WTC11 (cell line): ENCODE data around the gene IFIT1. TPM values are rescaled to one million over a fixed set of nuclear protein-coding genes. Genes with fewer than 3 reads are reported as not detected.
"Not testable (repeated sequence)": the region's sequence is repeated elsewhere in the genome, so short reads cannot be mapped to it uniquely, and the experiment has no call there.

Experiments used
- ATAC-seq: fragments of 200-7000 bp; cut with Tn5 transposase; 2 replicates; pipeline ENCODE4 v1.10.0; 2021; ENCODE audit warnings: mild to moderate bottlenecking, moderate library complexity
- CTCF ChIA-PET: fragments of 300-600 bp; sonication (Branson Sonifier 250); formaldehyde crosslinking; loops from one replicate; lab custom pipeline; 2021; ENCODE audit warnings: antibody characterized with exemption; lab: Charles Lee
- POLR2A ChIA-PET: fragments of 350-600 bp; sonication (Branson Sonifier 250); formaldehyde crosslinking; loops from one replicate; lab custom pipeline; 2021; ENCODE audit warnings: antibody characterized with exemption; lab: Charles Lee
- DNase-seq: peaks from one replicate; pipeline ENCODE4 v3.0.0; 2021; ENCODE audit warnings: low spot score
- H3K27ac Mint-ChIP-seq: 2 replicates; pipeline ENCODE4 v1.8.0; 2021; ENCODE audit warnings: mixed read lengths
- H3K27me3 Mint-ChIP-seq: 2 replicates; pipeline ENCODE4 v1.8.0; 2021; ENCODE audit warnings: low read depth, mild to moderate bottlenecking, moderate library complexity, mixed read lengths
- H3K36me3 Mint-ChIP-seq: 2 replicates; pipeline ENCODE4 v1.8.0; 2021; ENCODE audit warnings: mixed read lengths
- H3K4me1 Mint-ChIP-seq: 2 replicates; pipeline ENCODE4 v1.8.0; 2022; ENCODE audit warnings: mixed read lengths
- H3K4me3 Mint-ChIP-seq: 2 replicates; pipeline ENCODE4 v1.8.0; 2021; ENCODE audit warnings: mild to moderate bottlenecking, moderate library complexity, mixed read lengths
- H3K9me3 Mint-ChIP-seq: 2 replicates; pipeline ENCODE4 v1.8.0; 2021; ENCODE audit warnings: mixed read lengths
- ETV6 ChIP-seq: sonication (generic); formaldehyde crosslinking; IDR thresholded peaks from 2 replicates; pipeline ENCODE4 v1.8.1; 2022; ENCODE audit warnings: mild to moderate bottlenecking, missing genetic modification reagents
- FOXP1 ChIP-seq: sonication (generic); formaldehyde crosslinking; IDR thresholded peaks from 2 replicates; pipeline ENCODE4 v1.8.0; 2022; ENCODE audit warnings: missing genetic modification reagents, mild to moderate bottlenecking, moderate library complexity, borderline replicate concordance
- GABPB1 ChIP-seq: sonication (generic); formaldehyde crosslinking; IDR thresholded peaks from 2 replicates; pipeline ENCODE4 v1.8.1; 2023; ENCODE audit warnings: mild to moderate bottlenecking, missing genetic modification reagents
- KAT7 ChIP-seq: sonication (generic); formaldehyde crosslinking; IDR thresholded peaks from 2 replicates; pipeline ENCODE4 v1.8.1; 2023; ENCODE audit warnings: missing genetic modification reagents, mild to moderate bottlenecking, borderline replicate concordance
- NFYB ChIP-seq: sonication (generic); formaldehyde crosslinking; conservative IDR thresholded peaks from 2 replicates; pipeline ENCODE4 v1.8.0; 2022; ENCODE audit warnings: low read depth, missing genetic modification reagents
- RELA ChIP-seq: sonication (generic); formaldehyde crosslinking; IDR thresholded peaks from 2 replicates; pipeline ENCODE4 v1.8.1; 2022; ENCODE audit warnings: missing genetic modification reagents, mild to moderate bottlenecking, borderline replicate concordance
- SOX15 ChIP-seq: fragments of 250-450 bp; sonication (Bioruptor Pico); IDR thresholded peaks from 2 replicates; pipeline ENCODE4 v1.9.0; 2021; ENCODE audit warnings: mild to moderate bottlenecking
- ZNF232 ChIP-seq: sonication (generic); formaldehyde crosslinking; IDR thresholded peaks from 2 replicates; pipeline ENCODE4 v1.8.0; 2022; ENCODE audit warnings: mild to moderate bottlenecking, missing genetic modification reagents
- ZNF263 ChIP-seq: sonication (generic); formaldehyde crosslinking; IDR thresholded peaks from 2 replicates; pipeline ENCODE4 v1.8.1; 2022; ENCODE audit warnings: low read depth, mild to moderate bottlenecking, moderate library complexity, missing genetic modification reagents
- total RNA-seq: library from RNA; stranded (reverse); gene quantifications from 3 replicates; pipeline ENCODE4 v1.2.3, GENCODE V29; 2021
- TF ChIP-seq, protein P1 (sequence below): fragments of 250-450 bp; sonication (Bioruptor Pico); IDR thresholded peaks from 2 replicates; pipeline ENCODE4 v1.9.0; 2021; ENCODE audit warnings: mild to moderate bottlenecking
- TF ChIP-seq, protein P2 (sequence below): sonication (generic); formaldehyde crosslinking; IDR thresholded peaks from 2 replicates; pipeline ENCODE4 v1.8.0; 2022; ENCODE audit warnings: mild to moderate bottlenecking, missing genetic modification reagents
- TF ChIP-seq, protein P3 (sequence below): fragments of 250-450 bp; sonication (Bioruptor Pico); IDR thresholded peaks from 2 replicates; pipeline ENCODE4 v1.8.0; 2021; ENCODE audit warnings: mild to moderate bottlenecking
- TF ChIP-seq, protein P4 (sequence below): fragments of 250-450 bp; sonication (Bioruptor Pico); IDR thresholded peaks from 2 replicates; pipeline ENCODE4 v2.1.2; 2022; ENCODE audit warnings: mild to moderate bottlenecking, moderate library complexity
- TF ChIP-seq, protein P5 (sequence below): sonication (generic); formaldehyde crosslinking; IDR thresholded peaks from 2 replicates; pipeline ENCODE4 v1.8.0; 2023; ENCODE audit warnings: missing genetic modification reagents

Gene IFIT1
- total RNA-seq, 1 experiment from 2014 or later, result 1.5 TPM

DNA sequence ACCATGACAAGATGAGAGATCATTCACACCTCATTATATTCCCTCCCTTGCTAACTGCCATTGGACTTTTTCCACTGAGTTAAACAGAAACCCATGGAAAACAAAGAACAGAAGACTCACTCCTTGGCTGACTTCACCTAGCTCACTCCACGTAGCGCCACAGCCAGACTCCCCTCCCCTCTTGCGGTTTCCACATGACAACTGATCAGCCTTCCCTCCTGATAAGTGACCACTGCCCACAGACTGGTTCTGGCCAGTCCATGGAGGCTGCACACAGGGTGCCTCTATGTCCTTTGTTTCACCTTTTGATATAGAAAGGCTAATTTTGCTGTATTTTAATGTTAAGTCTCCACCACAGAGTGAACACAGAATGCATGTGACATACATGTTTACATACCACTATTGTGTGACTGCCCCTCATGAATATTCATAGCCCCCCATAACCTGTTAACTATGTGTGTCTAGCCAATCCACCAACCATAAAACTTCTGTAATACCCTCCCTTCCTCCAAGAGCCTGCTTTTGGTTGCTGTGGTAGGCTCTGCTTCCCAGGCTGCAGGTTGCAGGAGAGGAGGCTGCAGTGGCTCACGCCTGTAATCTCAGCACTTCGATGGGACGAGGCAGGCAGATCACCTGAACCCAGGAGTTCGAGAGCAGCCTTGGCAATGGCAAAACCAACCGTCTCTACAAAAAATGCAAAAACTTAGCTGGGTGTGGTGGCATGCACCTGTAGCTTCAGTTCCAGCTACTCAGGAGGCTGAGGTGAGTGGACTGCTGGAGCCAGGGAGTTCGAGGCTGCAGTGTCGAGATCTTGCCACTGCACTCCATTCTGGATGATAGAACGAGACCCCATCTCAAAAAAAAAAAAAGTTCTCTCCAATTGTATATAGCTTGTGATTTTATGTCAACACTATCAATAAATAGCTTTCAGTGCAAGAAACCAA lies 12.0 kb downstream of the IFIT1 start:
- Mint-ChIP-seq H3K4me1 (no peaks in the 10 kb centered on the region), H3K27ac (no peak overlapping the region), H3K4me3 (no peak overlapping the region), H3K9me3 (peaks cover 23% of the 10 kb centered on the region), H3K27me3 (no peaks in the 10 kb centered on the region), H3K36me3 (peaks cover 12% of the 10 kb centered on the region)
- CTCF ChIA-PET, result interaction anchor here (0.9 kb wide), 1 partner anchor 14 kb away, joined by 3 read pairs; no protein-coding TSS in a partner anchor
- TF ChIP-seq, protein P1, sequence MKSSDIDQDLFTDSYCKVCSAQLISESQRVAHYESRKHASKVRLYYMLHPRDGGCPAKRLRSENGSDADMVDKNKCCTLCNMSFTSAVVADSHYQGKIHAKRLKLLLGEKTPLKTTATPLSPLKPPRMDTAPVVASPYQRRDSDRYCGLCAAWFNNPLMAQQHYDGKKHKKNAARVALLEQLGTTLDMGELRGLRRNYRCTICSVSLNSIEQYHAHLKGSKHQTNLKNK (CRISPR knock-in tag), result no peak
- no peak for TF ChIP-seq GABPB1 (CRISPR knock-in tag)
- no peak for TF ChIP-seq ETV6 (CRISPR knock-in tag)
- TF ChIP-seq ZNF263 (CRISPR knock-in tag), result no peak
- TF ChIP-seq, protein P2, sequence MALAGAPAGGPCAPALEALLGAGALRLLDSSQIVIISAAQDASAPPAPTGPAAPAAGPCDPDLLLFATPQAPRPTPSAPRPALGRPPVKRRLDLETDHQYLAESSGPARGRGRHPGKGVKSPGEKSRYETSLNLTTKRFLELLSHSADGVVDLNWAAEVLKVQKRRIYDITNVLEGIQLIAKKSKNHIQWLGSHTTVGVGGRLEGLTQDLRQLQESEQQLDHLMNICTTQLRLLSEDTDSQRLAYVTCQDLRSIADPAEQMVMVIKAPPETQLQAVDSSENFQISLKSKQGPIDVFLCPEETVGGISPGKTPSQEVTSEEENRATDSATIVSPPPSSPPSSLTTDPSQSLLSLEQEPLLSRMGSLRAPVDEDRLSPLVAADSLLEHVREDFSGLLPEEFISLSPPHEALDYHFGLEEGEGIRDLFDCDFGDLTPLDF (CRISPR knock-in tag), result no peak
- TF ChIP-seq, protein P3, sequence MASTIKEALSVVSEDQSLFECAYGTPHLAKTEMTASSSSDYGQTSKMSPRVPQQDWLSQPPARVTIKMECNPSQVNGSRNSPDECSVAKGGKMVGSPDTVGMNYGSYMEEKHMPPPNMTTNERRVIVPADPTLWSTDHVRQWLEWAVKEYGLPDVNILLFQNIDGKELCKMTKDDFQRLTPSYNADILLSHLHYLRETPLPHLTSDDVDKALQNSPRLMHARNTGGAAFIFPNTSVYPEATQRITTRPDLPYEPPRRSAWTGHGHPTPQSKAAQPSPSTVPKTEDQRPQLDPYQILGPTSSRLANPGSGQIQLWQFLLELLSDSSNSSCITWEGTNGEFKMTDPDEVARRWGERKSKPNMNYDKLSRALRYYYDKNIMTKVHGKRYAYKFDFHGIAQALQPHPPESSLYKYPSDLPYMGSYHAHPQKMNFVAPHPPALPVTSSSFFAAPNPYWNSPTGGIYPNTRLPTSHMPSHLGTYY, result no peak
- no peak for TF ChIP-seq SOX15
- TF ChIP-seq, protein P4, sequence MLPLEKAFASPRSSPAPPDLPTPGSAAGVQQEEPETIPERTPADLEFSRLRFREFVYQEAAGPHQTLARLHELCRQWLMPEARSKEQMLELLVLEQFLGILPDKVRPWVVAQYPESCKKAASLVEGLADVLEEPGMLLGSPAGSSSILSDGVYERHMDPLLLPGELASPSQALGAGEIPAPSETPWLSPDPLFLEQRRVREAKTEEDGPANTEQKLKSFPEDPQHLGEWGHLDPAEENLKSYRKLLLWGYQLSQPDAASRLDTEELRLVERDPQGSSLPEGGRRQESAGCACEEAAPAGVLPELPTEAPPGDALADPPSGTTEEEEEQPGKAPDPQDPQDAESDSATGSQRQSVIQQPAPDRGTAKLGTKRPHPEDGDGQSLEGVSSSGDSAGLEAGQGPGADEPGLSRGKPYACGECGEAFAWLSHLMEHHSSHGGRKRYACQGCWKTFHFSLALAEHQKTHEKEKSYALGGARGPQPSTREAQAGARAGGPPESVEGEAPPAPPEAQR (CRISPR knock-in tag), result no peak
- no peak for TF ChIP-seq RELA (CRISPR knock-in tag)
- no peak for TF ChIP-seq ZNF232
- TF ChIP-seq FOXP1 (CRISPR knock-in tag), result no peak
- no peak for TF ChIP-seq KAT7 (CRISPR knock-in tag)
- TF ChIP-seq, protein P5, sequence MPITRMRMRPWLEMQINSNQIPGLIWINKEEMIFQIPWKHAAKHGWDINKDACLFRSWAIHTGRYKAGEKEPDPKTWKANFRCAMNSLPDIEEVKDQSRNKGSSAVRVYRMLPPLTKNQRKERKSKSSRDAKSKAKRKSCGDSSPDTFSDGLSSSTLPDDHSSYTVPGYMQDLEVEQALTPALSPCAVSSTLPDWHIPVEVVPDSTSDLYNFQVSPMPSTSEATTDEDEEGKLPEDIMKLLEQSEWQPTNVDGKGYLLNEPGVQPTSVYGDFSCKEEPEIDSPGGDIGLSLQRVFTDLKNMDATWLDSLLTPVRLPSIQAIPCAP (CRISPR knock-in tag), result no peak
- POLR2A ChIA-PET, result interaction anchor here (0.6 kb wide), 1 partner anchor 417 kb away, joined by 3 read pairs; no protein-coding TSS in a partner anchor
- DNase-seq (no peak), ATAC-seq (no peak)

DNA sequence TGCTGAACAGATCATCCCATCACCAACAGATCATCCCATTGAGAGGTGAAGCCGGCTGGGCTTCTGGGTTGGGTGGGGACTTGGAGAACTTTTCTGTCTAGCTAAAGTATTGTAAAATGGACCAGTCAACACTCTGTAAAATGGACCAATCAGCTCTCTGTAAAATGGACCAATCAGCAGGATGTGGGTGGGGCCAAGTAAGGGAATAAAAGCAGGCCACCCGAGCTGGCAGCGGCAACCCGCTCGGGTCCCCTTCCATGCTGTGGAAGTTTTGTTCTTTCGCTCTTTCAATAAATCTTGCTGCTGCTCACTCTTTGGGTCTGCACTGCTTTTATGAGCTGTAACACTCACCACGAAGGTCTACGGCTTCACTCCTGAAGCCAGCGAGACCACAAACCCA lies 13.8 kb downstream of the IFIT1 start:
- TF ChIP-seq NFYB (CRISPR knock-in tag), result peak; percentile 44; the same call in 1 of the 2 replicates
- CTCF ChIA-PET, result interaction anchor here (0.6 kb wide), 1 partner anchor 28 kb away, joined by 3 read pairs; no protein-coding TSS in a partner anchor
- H3K4me3 Mint-ChIP-seq, H3K27me3 Mint-ChIP-seq, POLR2A ChIA-PET, H3K27ac Mint-ChIP-seq, DNase-seq, H3K4me1 Mint-ChIP-seq, ATAC-seq: not testable (repeated sequence)
- Mint-ChIP-seq H3K36me3 (peaks cover 11% of the 10 kb centered on the region), H3K9me3 (peaks cover 22% of the 10 kb centered on the region)

DNA sequence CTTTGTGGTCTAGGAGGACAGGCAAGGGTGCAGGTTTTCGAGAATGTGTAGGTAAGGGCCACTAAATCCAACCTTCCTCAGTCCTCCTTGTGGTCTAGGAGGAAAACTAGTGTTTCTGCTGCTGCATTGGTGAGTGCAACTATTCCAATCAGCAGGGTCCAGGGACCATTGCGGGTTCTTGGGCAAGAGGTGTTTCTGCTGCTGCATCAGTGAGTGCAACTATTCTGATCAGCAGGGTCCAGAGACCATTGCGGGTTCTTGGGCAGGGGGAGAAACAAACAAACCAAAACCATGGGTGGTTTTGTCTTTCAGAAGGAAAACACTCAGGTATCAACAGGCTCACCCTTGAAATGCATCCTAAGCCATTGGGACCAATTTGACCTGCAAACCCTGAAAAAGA lies 15.4 kb downstream of the IFIT1 start:
- DNase-seq, POLR2A ChIA-PET, CTCF ChIA-PET, H3K27ac Mint-ChIP-seq, H3K27me3 Mint-ChIP-seq, H3K4me3 Mint-ChIP-seq, H3K4me1 Mint-ChIP-seq, ATAC-seq: not testable (repeated sequence)
- Mint-ChIP-seq H3K9me3 (peaks cover 37% of the 10 kb centered on the region), H3K36me3 (peaks cover 22% of the 10 kb centered on the region)

DNA sequence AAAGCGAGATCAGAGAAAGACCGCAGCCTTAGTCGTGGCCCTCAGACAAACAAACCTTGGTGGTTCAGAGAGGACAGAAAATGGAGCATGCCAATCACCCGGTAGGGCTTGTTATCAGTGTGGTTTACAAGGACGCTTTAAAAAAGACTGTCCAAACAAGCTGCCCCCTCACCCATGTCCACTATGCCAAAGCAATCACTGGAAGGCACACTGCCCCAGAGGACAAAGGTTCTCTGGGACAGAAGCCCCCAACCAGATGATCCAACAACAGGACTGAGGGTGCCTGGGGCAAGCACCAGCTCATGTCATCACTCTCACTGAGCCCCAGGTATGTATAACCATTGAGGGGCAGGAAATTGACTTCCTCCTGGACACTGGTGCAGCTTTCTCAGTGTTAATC lies 16.9 kb downstream of the IFIT1 start:
- peaks cover 37% of the 10 kb centered on the region for H3K9me3 Mint-ChIP-seq
- H3K4me1 Mint-ChIP-seq, POLR2A ChIA-PET, H3K4me3 Mint-ChIP-seq, H3K27ac Mint-ChIP-seq, H3K27me3 Mint-ChIP-seq, DNase-seq, CTCF ChIA-PET, ATAC-seq: not testable (repeated sequence)
- peaks cover 22% of the 10 kb centered on the region for H3K36me3 Mint-ChIP-seq

DNA sequence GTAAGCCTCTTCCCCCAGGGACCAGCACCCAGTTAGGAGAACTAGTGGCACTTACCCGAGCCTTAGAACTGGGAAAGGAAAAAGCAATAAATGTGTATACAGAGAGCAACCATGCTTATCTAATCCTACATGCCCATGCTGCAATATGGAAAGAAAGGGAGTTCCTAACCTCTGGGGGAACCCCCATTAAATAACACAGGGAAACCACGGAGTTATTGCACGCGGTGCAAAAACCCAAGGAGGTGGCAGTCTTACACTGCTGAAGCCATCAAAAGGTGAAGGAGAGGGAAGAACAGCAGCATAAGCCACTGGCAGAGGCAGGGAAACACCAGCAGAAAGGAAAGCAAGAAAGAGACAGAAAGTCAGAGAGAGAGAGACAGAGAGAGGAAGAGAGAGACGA lies 18.1 kb downstream of the IFIT1 start:
- CTCF ChIA-PET, H3K4me3 Mint-ChIP-seq, POLR2A ChIA-PET, ATAC-seq, DNase-seq, H3K27ac Mint-ChIP-seq: not testable (repeated sequence)
- Mint-ChIP-seq H3K9me3 (peaks cover 37% of the 10 kb centered on the region), H3K27me3 (peaks cover 17% of the 10 kb centered on the region), H3K36me3 (peaks cover 22% of the 10 kb centered on the region), H3K4me1 (peaks cover 11% of the 10 kb centered on the region)

DNA sequence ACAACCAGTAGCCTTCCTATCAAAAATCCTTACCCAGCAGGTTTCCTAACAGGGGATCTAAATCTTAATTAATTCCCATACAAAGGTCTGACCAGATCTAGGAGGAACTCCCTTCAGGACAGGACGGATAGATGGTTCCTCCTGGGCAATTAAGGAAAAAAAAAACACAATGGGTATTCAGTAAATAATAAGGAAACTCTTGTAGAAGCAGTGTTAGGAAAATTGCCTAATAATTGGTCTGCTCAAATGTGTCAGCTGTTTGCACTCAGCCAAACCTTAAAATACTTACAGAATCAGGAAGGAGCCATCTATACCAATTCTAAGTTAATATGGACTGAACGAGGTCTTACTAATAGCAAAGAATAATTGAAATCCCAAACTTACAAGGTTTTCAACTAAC lies 18.7 kb downstream of the IFIT1 start:
- H3K4me3 Mint-ChIP-seq, CTCF ChIA-PET, ATAC-seq, DNase-seq, H3K27ac Mint-ChIP-seq, POLR2A ChIA-PET: not testable (repeated sequence)
- H3K4me1 Mint-ChIP-seq, result peaks cover 11% of the 10 kb centered on the region
- H3K36me3 Mint-ChIP-seq, result peaks cover 22% of the 10 kb centered on the region
- peaks cover 33% of the 10 kb centered on the region for H3K9me3 Mint-ChIP-seq
- H3K27me3 Mint-ChIP-seq, result peaks cover 22% of the 10 kb centered on the region
